H1 (cell line): Measurements from ENCODE around the gene KCTD11. TPM values are rescaled to one million over a fixed set of nuclear protein-coding genes. Genes with fewer than 3 reads are reported as not detected.
"Not testable (repeated sequence)": the region's sequence is repeated elsewhere in the genome, so short reads cannot be mapped to it uniquely, and the experiment has no call there.

Experiments used
- CTCF ChIA-PET: fragments of 300-600 bp; sonication (Branson Sonifier 250); formaldehyde crosslinking; loops from one replicate; lab custom pipeline; 2021; ENCODE audit not compliant: partially characterized antibody; lab: Charles Lee
- POLR2A ChIA-PET: fragments of 300-600 bp; sonication (Branson Sonifier 250); formaldehyde crosslinking; loops from one replicate; lab custom pipeline; 2021; ENCODE audit warnings: inconsistent platforms; ENCODE audit not compliant: partially characterized antibody; lab: Charles Lee
- DNase-seq, 2 experiments: peaks; one replicate each; pipeline versions ENCODE4 v3.0.0 to v3.0.0-alpha.2; 2010 to 2022; ENCODE audit warnings: low spot score in 2 of 2, low read depth in 1 of 2, mixed read lengths in 1 of 2
- FAIRE-seq: peaks from 2 replicates; lab custom pipeline; 2011; peaks lifted over from hg19 to GRCh38; lab: Jason Lieb, UNC
- H2AFZ ChIP-seq: 2 replicates; pipeline ENCODE4 v1.8.1; 2012; ENCODE audit warnings: low read length, inconsistent platforms
- H2AK5ac ChIP-seq: 2 replicates; pipeline ENCODE4 v1.6.1; 2013; ENCODE audit warnings: low read depth, low read length
- H2BK120ac ChIP-seq: replicated peaks from 2 replicates; pipeline ENCODE3; 2013; ENCODE audit warnings: low read depth, low read length, inconsistent platforms
- H2BK12ac ChIP-seq: 2 replicates; pipeline ENCODE4 v1.6.1; 2013; ENCODE audit warnings: low read depth, low read length
- H2BK15ac ChIP-seq: 2 replicates; pipeline ENCODE4 v1.6.1; 2013; ENCODE audit warnings: low read length
- H2BK20ac ChIP-seq: 2 replicates; pipeline ENCODE4 v1.6.1; 2013; ENCODE audit warnings: low read length
- H2BK5ac ChIP-seq: 2 replicates; pipeline ENCODE4 v1.6.1; 2013; ENCODE audit warnings: low read depth, low read length
- H3K14ac ChIP-seq: 2 replicates; pipeline ENCODE4 v1.6.1; 2013; ENCODE audit warnings: inconsistent platforms; ENCODE audit not compliant: insufficient read length
- H3K18ac ChIP-seq: 2 replicates; pipeline ENCODE4 v1.6.1; 2013; ENCODE audit warnings: low read length; ENCODE audit errors: extremely low read depth
- H3K23ac ChIP-seq: 2 replicates; pipeline ENCODE4 v1.6.1; 2013; ENCODE audit warnings: inconsistent platforms; ENCODE audit not compliant: insufficient read length
- H3K23me2 ChIP-seq: 2 replicates; pipeline ENCODE4 v1.6.1; 2013; ENCODE audit warnings: low read depth, low read length
- H3K27ac ChIP-seq: 2 replicates; pipeline ENCODE4 v1.6.1; 2011; ENCODE audit warnings: low read depth, low read length, inconsistent platforms
- H3K27me3 ChIP-seq, 4 experiments: replicated peaks in 1 of 4; 1 replicate in 1 of 4; 2 replicates in 3 of 4; pipeline versions ENCODE4 v1.6.1 to v1.8.1; 2011 to 2013; ENCODE audit warnings: low read length in 3 of 4, mild to moderate bottlenecking in 3 of 4, inconsistent platforms in 2 of 4, mixed read lengths in 2 of 4, moderate library complexity in 1 of 4; ENCODE audit not compliant: control insufficient read depth in 3 of 4, insufficient read depth in 3 of 4; ENCODE audit errors: extremely low read depth in 1 of 4
- H3K36me3 ChIP-seq, 4 experiments: 2 replicates each; pipeline versions ENCODE4 v1.6.1 to v1.8.1; 2011 to 2013; ENCODE audit warnings: mild to moderate bottlenecking in 4 of 4, low read length in 3 of 4, moderate library complexity in 2 of 4, control low read depth in 1 of 4, inconsistent platforms in 1 of 4; ENCODE audit not compliant: insufficient read depth in 4 of 4, control insufficient read depth in 2 of 4
- H3K4ac ChIP-seq: replicated peaks from 2 replicates; pipeline ENCODE3; 2013; ENCODE audit warnings: low read length, low read depth, mixed read lengths, inconsistent platforms; ENCODE audit not compliant: insufficient read length
- H3K4me1 ChIP-seq, 4 experiments: replicated peaks in 1 of 4; 1 replicate in 1 of 4; 2 replicates in 3 of 4; pipeline versions ENCODE4 v1.6.1 to v1.8.1; 2011 to 2013; ENCODE audit warnings: low read length in 3 of 4, inconsistent platforms in 2 of 4, mixed read lengths in 1 of 4; ENCODE audit not compliant: insufficient read depth in 4 of 4, control insufficient read depth in 3 of 4
- H3K4me2 ChIP-seq, 2 experiments: 2 replicates each; pipeline versions ENCODE4 v1.6.1 to v1.8.1; 2011 to 2013; ENCODE audit warnings: low read depth in 2 of 2, low read length in 2 of 2, control low read depth in 1 of 2, inconsistent platforms in 1 of 2, mild to moderate bottlenecking in 1 of 2; ENCODE audit not compliant: insufficient read depth in 1 of 2
- H3K4me3 ChIP-seq, 4 experiments: fragments of 200-600, 300-600 bp in 1 of 4; sonication (generic), shearing (Covaris generic), sonication (Bioruptor Twin) in 1 of 4; 2 replicates each; pipeline versions ENCODE4 v1.5.1 to v1.8.1; 2011 to 2016; ENCODE audit warnings: low read length in 4 of 4, low read depth in 3 of 4, control low read depth in 2 of 4, inconsistent platforms in 2 of 4, mild to moderate bottlenecking in 2 of 4, mixed read lengths in 1 of 4, moderate library complexity in 1 of 4; ENCODE audit not compliant: insufficient read depth in 2 of 4; ENCODE audit errors: extremely low read depth in 1 of 4
- H3K56ac ChIP-seq: replicated peaks from 2 replicates; pipeline ENCODE3; 2013; ENCODE audit warnings: low read depth, mild to moderate bottlenecking, mixed read lengths, low read length, inconsistent platforms; ENCODE audit not compliant: insufficient read length
- H3K79me1 ChIP-seq: 2 replicates; pipeline ENCODE4 v1.6.1; 2013; ENCODE audit warnings: low read depth, low read length, control low read depth
- H3K79me2 ChIP-seq, 2 experiments: 2 replicates each; pipeline versions ENCODE4 v1.6.1 to v1.8.1; 2012 to 2013; ENCODE audit warnings: low read length in 2 of 2, mild to moderate bottlenecking in 2 of 2, inconsistent platforms in 1 of 2; ENCODE audit not compliant: insufficient read depth in 2 of 2, control insufficient read depth in 1 of 2
- H3K9ac ChIP-seq, 4 experiments: replicated peaks in 1 of 4; 1 replicate in 1 of 4; 2 replicates in 3 of 4; pipeline versions ENCODE4 v1.6.1 to v1.8.1; 2011 to 2013; ENCODE audit warnings: low read depth in 3 of 4, low read length in 3 of 4, control low read depth in 2 of 4, mild to moderate bottlenecking in 2 of 4, moderate library complexity in 2 of 4, inconsistent platforms in 1 of 4; ENCODE audit errors: extremely low read depth in 1 of 4
- H3K9me3 ChIP-seq, 2 experiments: 2 replicates each; pipeline versions ENCODE4 v1.6.1 to v1.8.1; 2012 to 2013; ENCODE audit warnings: mild to moderate bottlenecking in 2 of 2, moderate library complexity in 2 of 2, control low read depth in 1 of 2, inconsistent platforms in 1 of 2, low read depth in 1 of 2, low read length in 1 of 2, mixed read lengths in 1 of 2; ENCODE audit not compliant: insufficient read depth in 2 of 2
- H4K20me1 ChIP-seq, 2 experiments: replicated peaks in 1 of 2; 2 replicates each; pipeline versions ENCODE3 to v1.8.1; 2011 to 2013; ENCODE audit warnings: inconsistent platforms in 2 of 2, low read length in 2 of 2, mild to moderate bottlenecking in 1 of 2; ENCODE audit not compliant: insufficient read depth in 2 of 2, control insufficient read depth in 1 of 2
- H4K5ac ChIP-seq: 2 replicates; pipeline ENCODE4 v1.6.1; 2013; ENCODE audit warnings: low read length, low read depth, mixed read lengths, inconsistent platforms; ENCODE audit not compliant: insufficient read length
- H4K8ac ChIP-seq: 2 replicates; pipeline ENCODE4 v1.8.0; 2013; ENCODE audit warnings: mild to moderate bottlenecking, moderate library complexity, low read length, inconsistent platforms; ENCODE audit not compliant: insufficient read depth; ENCODE audit errors: extremely low read depth
- H4K91ac ChIP-seq: replicated peaks from 2 replicates; pipeline ENCODE3; 2013; ENCODE audit warnings: low read length, mixed read lengths, inconsistent platforms; ENCODE audit not compliant: insufficient read length
- WGBS, 2 experiments: shearing (Covaris generic) in 1 of 2; methylation state at CpG; one replicate each; pipeline versions ENCODE4 v1.1.6 to v1.1.7; 2013 to 2015; ENCODE audit warnings: low lambda C conversion rate in 2 of 2, mixed read lengths in 2 of 2, inconsistent platforms in 1 of 2, low coverage in 1 of 2, missing lambda C conversion rate in 1 of 2; ENCODE audit not compliant: insufficient replicate concordance in 2 of 2, insufficient coverage in 1 of 2, insufficient read length in 1 of 2; ENCODE audit errors: extremely low coverage in 1 of 2, missing lambda C conversion rate in 1 of 2; 5-methylcytosine and 5-hydroxymethylcytosine counted together
- polyA plus RNA-seq, 7 experiments: library from polyadenylated mRNA; depleted of rRNA in 3 of 7; stranded (reverse) in 5 of 7; unstranded in 2 of 7; fragments of >200 nt in 5 of 7; fragments of 200-250 nt in 2 of 7; gene quantifications; 1 replicate in 5 of 7; 2 replicates in 1 of 7; 4 replicates in 1 of 7; pipeline versions ENCODE4 v1.2.1 to v1.2.3, GENCODE V29; 2011 to 2013; ENCODE audit warnings: missing spikeins in 2 of 7, mixed read lengths in 2 of 7
- total RNA-seq: library from RNA; stranded (reverse); fragmentation: NEBNext Ultra II Directional; extraction: Animal tissue kit (Norgen Biotek cat#: 25700); gene quantifications from 2 replicates; pipeline ENCODE4 v1.2.1, GENCODE V29; 2021

KCTD11 gene
- total and polyA plus RNA-seq, 2 of the 8 experiments (the other 6 are each of a cell fraction or from before 2014, with no cell fraction given): 8.6 to 9.2 TPM

- ChIA-PET POLR2A (interaction anchor here (0.7 to 6.9 kb wide), 16 partner anchors 10 to 246 kb away, joined by 3 to 93 read pairs (median 8); partner anchors contain the start of genes GPS2, KCTD11, MPDU1 and NEURL4), CTCF (interaction anchor here (0.6 to 14.1 kb wide), 12 partner anchors 10 to 292 kb away, joined by 3 to 167 read pairs (median 6); partner anchors contain the start of genes KCTD11, NEURL4, SLC2A4 and SOX15)
- not testable (repeated sequence) for H4K20me1 ChIP-seq, H3K18ac ChIP-seq, H3K27me3 ChIP-seq, H2BK12ac ChIP-seq, H2AK5ac ChIP-seq, H4K8ac ChIP-seq, H3K4ac ChIP-seq, H3K36me3 ChIP-seq, DNase-seq, H3K9me3 ChIP-seq, H2BK120ac ChIP-seq, H3K14ac ChIP-seq, H3K79me2 ChIP-seq, H3K4me3 ChIP-seq, H3K27ac ChIP-seq, H3K56ac ChIP-seq, FAIRE-seq, H4K91ac ChIP-seq, H3K23me2 ChIP-seq, H3K23ac ChIP-seq, H4K5ac ChIP-seq, H3K79me1 ChIP-seq, H3K9ac ChIP-seq, H2BK5ac ChIP-seq, H2AFZ ChIP-seq
- Histone ChIP-seq H3K4me1 (peaks cover 3 to 13% (median 11%) of the 10 kb centered on the region in 4 experiments), H2BK20ac (peak overlapping the region; percentile 98; the same call in 1 of the 2 replicates), H3K4me2 (peak overlapping the region in 1 of 2 experiments; percentile 82; a peak in 1 of 4 replicates), H2BK15ac (peak overlapping the region; percentile 3; the same call in 1 of the 2 replicates)
- 99% methylated on average over 7 of the region's 7 CpGs; no CpG with 5 or more reads in 1 of the 2 experiments for WGBS, 2 experiments
Measured at GRCh38 chr17:7337600-7337999, 14.4 kb upstream of the KCTD11 start.
